WERI-Rb-1 (cell line): Measurements from ENCODE around the gene STRN.
"Not testable (repeated sequence)": the region's sequence is repeated elsewhere in the genome, so short reads cannot be mapped to it uniquely, and the experiment has no call there.

ENCODE experiments used
- DNase-seq: peaks from one replicate; pipeline ENCODE4 v3.0.0-alpha.2; 2020
- H3K27ac ChIP-seq: fragments of 250-450 bp; sonication (Bioruptor Pico); 2 replicates; pipeline ENCODE4 v1.5.1; 2020; ENCODE audit warnings: mild to moderate bottlenecking, moderate library complexity
- H3K27me3 ChIP-seq: fragments of 250-450 bp; sonication (Bioruptor Pico); 2 replicates; pipeline ENCODE4 v1.5.1; 2021; ENCODE audit warnings: mild to moderate bottlenecking, low read depth, moderate library complexity; ENCODE audit not compliant: insufficient read depth, severe bottlenecking
- H3K36me3 ChIP-seq: fragments of 250-450 bp; sonication (Bioruptor Pico); 2 replicates; pipeline ENCODE4 v1.5.1; 2020; ENCODE audit warnings: mild to moderate bottlenecking, moderate library complexity
- H3K4me3 ChIP-seq: 2 replicates; pipeline ENCODE4 v1.5.1; 2011; ENCODE audit warnings: low read depth, mild to moderate bottlenecking, control low read depth, low read length
- H3K9me3 ChIP-seq: fragments of 250-450 bp; sonication (Bioruptor Pico); 2 replicates; pipeline ENCODE4 v1.5.1; 2021; ENCODE audit warnings: mild to moderate bottlenecking, moderate library complexity; ENCODE audit not compliant: severe bottlenecking
- TF ChIP-seq, protein P1 (sequence below): IDR thresholded peaks from 2 replicates; pipeline ENCODE4 v1.5.1; 2011; ENCODE audit warnings: low read depth, mild to moderate bottlenecking, control low read depth, inconsistent platforms, low read length

Gene STRN

DNA sequence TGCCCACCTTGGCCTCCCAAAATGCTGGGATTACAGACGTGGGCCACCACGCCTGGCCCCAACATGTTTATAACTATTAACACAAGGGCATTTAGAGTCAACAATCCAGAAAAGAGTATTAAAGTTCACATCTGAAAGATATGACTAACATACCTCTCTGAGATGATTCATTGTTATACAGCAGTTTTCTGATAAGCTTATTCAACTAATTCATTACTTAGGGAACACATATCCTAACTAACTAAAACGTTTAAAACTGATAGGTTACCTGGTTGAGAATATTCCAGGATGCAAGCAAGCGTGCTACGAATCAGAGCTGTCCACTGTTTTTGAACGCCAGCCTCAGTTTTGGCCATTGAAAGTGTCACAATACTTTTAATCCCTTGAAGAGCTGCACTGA is 34.0 kb upstream of the STRN start:
- Histone ChIP-seq H3K27ac (no peak overlapping the region), H3K36me3 (peaks cover 45% of the 10 kb centered on the region), H3K9me3 (no peaks in the 10 kb centered on the region), H3K27me3 (no peaks in the 10 kb centered on the region), H3K4me3 (no peak overlapping the region)
- TF ChIP-seq, protein P1, sequence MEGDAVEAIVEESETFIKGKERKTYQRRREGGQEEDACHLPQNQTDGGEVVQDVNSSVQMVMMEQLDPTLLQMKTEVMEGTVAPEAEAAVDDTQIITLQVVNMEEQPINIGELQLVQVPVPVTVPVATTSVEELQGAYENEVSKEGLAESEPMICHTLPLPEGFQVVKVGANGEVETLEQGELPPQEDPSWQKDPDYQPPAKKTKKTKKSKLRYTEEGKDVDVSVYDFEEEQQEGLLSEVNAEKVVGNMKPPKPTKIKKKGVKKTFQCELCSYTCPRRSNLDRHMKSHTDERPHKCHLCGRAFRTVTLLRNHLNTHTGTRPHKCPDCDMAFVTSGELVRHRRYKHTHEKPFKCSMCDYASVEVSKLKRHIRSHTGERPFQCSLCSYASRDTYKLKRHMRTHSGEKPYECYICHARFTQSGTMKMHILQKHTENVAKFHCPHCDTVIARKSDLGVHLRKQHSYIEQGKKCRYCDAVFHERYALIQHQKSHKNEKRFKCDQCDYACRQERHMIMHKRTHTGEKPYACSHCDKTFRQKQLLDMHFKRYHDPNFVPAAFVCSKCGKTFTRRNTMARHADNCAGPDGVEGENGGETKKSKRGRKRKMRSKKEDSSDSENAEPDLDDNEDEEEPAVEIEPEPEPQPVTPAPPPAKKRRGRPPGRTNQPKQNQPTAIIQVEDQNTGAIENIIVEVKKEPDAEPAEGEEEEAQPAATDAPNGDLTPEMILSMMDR, result no peak
- DNase-seq, result no peak

DNA sequence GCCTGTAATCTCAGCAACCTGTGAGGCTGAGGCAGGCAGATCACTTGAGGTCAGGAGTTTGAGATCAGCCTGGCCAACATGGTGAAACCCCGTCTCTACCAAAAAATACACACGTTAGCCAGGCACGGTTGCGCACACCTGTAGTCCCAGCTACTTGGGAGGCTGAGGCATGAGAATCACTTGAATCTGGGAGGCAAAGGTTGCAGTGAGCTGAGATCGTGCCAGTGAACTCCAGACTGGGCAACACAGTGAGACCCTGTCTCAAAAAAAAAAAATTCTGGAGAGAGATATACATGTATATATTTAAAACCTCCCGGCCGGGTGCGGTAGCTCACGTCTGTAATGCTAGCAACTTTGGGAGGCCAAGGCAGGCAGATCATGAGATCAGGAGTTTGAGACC is 33.1 kb upstream of the STRN start:
- not testable (repeated sequence) for H3K4me3 ChIP-seq, H3K9me3 ChIP-seq, H3K27me3 ChIP-seq, H3K27ac ChIP-seq, DNase-seq
- H3K36me3 ChIP-seq, result peaks cover 38% of the 10 kb centered on the region

DNA sequence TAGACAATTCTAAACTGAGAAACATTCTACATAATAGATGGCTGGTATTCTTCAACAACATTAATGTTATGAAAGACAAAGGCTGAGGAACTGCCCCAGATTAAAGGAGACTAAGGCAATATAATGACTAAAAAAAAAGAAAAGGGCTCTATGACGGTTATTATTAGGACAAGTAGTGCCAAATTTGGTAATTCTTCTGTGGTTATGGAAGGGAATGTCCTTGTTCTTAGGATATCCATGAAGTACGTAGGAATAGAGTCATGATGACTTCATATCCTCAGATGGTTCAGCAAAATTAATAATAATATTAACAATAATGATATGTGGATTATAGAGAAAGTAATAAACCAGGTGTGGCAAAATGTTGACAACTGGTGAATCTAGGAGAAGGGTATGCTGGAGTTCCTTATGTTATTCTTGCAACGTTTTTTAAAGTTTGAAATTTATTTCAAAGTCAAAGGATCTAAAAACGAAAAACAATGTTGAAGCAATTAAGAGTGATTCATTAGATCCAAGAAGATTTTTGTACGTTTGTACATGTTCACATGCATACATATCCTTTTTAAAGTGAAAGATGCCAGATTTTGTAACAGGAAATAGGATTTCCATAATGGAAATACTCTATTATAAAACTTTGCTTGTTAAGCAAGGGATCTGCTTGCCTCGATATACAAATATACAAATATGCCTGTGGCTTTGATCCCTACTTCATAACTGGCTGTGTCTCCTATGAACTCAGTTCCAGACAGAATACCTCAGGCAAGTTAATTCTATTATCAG is 27.7 kb upstream of the STRN start:
- no peaks in the 10 kb centered on the region for H3K27me3 ChIP-seq
- no peak overlapping the region for H3K4me3 ChIP-seq
- peaks cover 18% of the 10 kb centered on the region for H3K36me3 ChIP-seq
- TF ChIP-seq, protein P1, result no peak
- DNase-seq, result no peak
- H3K9me3 ChIP-seq, result no peaks in the 10 kb centered on the region
- no peak overlapping the region for H3K27ac ChIP-seq

DNA sequence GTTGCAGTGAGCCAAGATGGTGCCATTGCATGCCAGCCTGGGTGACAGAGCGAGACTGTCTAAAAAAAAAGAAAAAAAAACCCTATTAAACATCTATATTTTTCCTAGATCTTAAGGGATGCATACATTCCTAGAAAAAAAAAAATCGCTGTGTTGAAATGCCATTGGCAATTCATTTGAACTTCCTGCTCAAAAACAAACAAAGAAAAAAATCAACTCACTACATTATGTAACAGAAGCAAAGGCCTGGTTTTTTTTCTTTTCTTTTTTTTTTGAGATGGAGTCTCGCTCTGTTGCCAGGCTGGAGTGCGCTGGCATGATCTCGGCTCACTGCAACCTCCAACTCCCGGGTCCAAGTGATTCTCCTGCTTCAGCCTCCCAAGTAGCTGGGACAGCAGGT is 21.7 kb upstream of the STRN start:
- H3K27me3 ChIP-seq, result no peaks in the 10 kb centered on the region
- no peaks in the 10 kb centered on the region for H3K9me3 ChIP-seq
- no peak for DNase-seq
- TF ChIP-seq, protein P1, result no peak
- no peak overlapping the region for H3K27ac ChIP-seq
- H3K36me3 ChIP-seq, result peaks cover 13% of the 10 kb centered on the region
- H3K4me3 ChIP-seq, result no peak overlapping the region

DNA sequence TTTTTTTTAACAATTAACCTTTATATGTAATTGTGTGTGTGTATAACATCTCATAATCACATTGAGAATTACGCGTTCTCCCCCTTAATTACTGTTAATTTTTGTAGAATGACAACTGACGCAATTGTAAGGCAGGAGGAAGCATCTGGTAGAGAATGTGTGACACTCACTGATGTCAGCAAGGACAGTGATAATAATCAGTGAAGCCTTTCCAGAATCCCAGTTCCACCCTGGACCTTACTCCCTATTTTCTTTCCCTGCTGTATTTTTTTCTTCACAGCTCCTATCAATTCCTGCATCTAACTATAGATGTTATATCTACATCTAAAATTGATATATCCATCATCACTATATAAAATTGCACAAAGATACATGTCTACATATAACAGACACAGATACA is 16.1 kb upstream of the STRN start:
- no peak overlapping the region for H3K27ac ChIP-seq
- TF ChIP-seq, protein P1, result no peak
- peaks cover 2% of the 10 kb centered on the region; the same call in 1 of the 2 replicates for H3K36me3 ChIP-seq
- H3K27me3 ChIP-seq, result no peaks in the 10 kb centered on the region
- no peaks in the 10 kb centered on the region for H3K9me3 ChIP-seq
- no peak for DNase-seq
- no peak overlapping the region for H3K4me3 ChIP-seq

DNA sequence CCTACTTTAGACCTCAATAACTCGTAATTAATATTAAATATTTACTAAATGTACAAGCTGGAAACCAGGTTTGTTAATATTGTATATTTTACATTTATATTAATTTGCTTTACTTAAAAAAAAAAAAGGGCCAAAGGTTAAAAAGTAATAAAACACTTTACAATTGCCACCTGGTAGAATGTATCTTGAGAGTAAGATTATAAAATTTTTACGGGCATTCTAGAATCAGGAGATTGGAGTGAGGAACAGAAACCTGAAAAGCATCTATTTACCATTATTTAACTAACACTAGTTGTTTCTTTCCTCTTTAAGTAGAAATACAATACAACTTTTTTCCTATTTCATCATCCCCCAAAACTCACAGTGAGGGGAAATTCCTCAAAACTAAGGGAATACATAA is 15.6 kb upstream of the STRN start:
- no peak for DNase-seq
- H3K36me3 ChIP-seq, result no peaks in the 10 kb centered on the region; the same call in 1 of the 2 replicates
- H3K4me3 ChIP-seq, result no peak overlapping the region
- no peaks in the 10 kb centered on the region for H3K27me3 ChIP-seq
- H3K9me3 ChIP-seq, result no peaks in the 10 kb centered on the region
- H3K27ac ChIP-seq, result no peak overlapping the region
- TF ChIP-seq, protein P1, result no peak

DNA sequence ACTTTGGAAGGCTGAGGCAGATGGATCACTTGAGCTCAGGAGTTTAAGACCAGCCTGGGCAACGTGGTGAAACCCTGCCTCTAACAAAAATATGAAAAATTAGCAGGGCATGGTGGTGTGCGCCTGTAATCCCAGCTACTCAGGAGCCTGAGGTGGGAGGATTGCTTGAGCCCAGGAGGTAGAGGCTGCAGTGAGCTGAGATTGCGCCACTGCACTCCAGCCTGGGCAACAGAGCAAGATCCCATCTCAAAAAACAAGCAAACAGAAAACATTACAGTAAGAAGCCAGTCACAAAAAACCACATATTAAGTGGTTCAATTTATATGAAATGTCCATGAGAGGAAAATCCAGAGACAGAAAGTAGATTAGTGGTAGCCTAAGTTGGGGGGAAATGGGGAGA is 12.7 kb upstream of the STRN start:
- not testable (repeated sequence) for H3K36me3 ChIP-seq, DNase-seq, H3K27ac ChIP-seq, H3K4me3 ChIP-seq, H3K27me3 ChIP-seq, H3K9me3 ChIP-seq
